Heart left ventricle (tissue), 13 donors: ENCODE results near the gene ATP5F1E.

ENCODE experiments used
- CTCF ChIP-seq, 12 donors: fragments of 200-600 bp; sonication (generic) in 4 of 12; IDR thresholded peaks; one replicate each; pipeline versions ENCODE4 v1.5.0 to v1.8.0; 2018 to 2022; ENCODE audit warnings: antibody characterized with exemption in 12 of 12, mild to moderate bottlenecking in 5 of 12
- POLR2A ChIP-seq, 2 donors: fragments of 450-650 bp; IDR thresholded peaks; one replicate each; pipeline ENCODE4 v1.6.1; 2017; ENCODE audit warnings: antibody characterized with exemption in 2 of 2, mild to moderate bottlenecking in 2 of 2, moderate library complexity in 2 of 2
- donor health status: ischemic (EF 13 %, LVEDD 7.1; RV severe dilation, severe dysfunction).
- donor health status: DM: no; HTN: yes; CAD: no.
- donor health status: DM: no; HTN: no; CAD: no.
- donor health status: ischemic (EF 25% LVEDD 6.9; RV normal size, moderate dysfunction).
- donor health status: ischemic (EF 25% LVEDD 5.7; RV mildly dilated, moderate dysfunction).
- donor health status: ischemic (EF 35%, LVEDD 5.7; RV mildly dilated, moderate dysfunction).
- donor health status: nonischemic (EF 11% LVEDD 7.7; RV severe dilation, severe dysfunction).
- donor health status: DM: yes; HTN: yes; CAD: no.
- donor health status: PGD.
- donor health status: ischemic (EF 29% LVEDD 5.4; RV normal size, mild dysfunction).
- donor health status: nonischemic (EF 23%, LVEDD 6.1; RV moderate dilation, normal function).

- TF ChIP-seq POLR2A (IDR thresholded peaks at IDR 0.05) (peak; percentile 86 to 97), CTCF (IDR thresholded peaks at IDR 0.05) (peak in 1 of 12 donors; percentile 3)
Observed at GRCh38 chr20:59032023-59032712, at the start of gene ATP5F1E.
